HG03469 (cell line): ENCODE results near the gene LGI4.

Experiments
- ATAC-seq: cut with Tn5 transposase; IDR thresholded peaks from one replicate; pipeline ENCODE4 v1.9.1; 2021; ENCODE audit warnings: mild to moderate bottlenecking, moderate library complexity, moderate number of reproducible peaks; ENCODE audit not compliant: unreplicated experiment

The LGI4 gene

DNA sequence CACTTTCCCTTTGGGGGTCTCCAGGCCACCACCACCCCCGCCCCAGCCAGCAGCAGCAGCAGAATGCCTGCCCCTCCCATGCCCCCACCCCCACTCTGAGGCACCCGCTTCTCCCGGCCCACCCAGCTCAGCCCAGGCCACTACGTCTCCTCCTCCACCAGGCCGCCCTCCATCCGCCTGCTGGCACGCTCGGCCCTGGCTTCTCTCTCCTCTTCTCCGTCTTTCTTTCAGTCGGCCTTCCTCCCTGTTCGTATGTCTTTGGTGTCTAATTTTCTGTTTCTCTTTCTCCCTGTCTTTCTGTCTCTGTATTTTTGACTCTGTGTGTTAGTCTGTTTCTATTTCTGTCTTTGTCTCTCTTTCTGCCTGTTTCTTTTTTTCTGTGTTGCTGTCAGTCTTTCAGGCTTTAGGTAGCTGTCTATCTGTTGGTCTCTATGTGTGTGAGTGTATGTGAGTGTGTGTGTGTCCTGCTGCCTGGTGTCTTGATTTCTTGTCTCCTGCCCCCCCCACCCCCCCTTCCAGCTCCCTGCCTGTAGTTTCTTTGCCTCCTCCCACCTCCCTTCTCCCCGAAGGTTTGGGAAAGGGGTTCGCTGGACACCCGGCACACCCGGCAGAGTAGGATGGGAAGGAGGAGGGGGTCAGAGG lies at the start of gene LGI4:
LGI4 (minus strand) TSS at position 459 of the 642 bp plus-strand sequence; CDS start at position 80, 379 bp downstream.
- no peak for ATAC-seq

- no peak for ATAC-seq
These were observed 49.4 kb upstream of the LGI4 start for GRCh38 chr19:35184267-35184666.

DNA sequence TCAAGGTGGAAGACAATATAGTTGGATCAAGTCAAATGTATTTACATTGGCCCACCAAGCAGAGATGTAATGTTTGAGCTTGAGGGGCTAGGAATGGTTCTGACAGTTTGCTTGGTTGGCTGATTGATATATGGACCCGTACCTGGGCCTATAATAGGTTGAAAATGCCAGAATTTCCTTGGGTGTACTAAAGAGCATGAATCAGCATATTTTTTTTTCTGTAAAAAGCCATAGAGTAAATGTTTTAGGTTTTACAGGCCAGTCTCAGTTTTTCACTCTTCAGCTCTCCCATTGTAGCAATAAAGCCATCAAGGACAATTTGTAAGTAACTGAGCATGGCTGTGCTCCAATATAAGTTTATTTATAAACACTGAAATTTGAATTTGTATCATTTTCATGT lies 46.5 kb upstream of the LGI4 start:
- ATAC-seq, result no peak

DNA sequence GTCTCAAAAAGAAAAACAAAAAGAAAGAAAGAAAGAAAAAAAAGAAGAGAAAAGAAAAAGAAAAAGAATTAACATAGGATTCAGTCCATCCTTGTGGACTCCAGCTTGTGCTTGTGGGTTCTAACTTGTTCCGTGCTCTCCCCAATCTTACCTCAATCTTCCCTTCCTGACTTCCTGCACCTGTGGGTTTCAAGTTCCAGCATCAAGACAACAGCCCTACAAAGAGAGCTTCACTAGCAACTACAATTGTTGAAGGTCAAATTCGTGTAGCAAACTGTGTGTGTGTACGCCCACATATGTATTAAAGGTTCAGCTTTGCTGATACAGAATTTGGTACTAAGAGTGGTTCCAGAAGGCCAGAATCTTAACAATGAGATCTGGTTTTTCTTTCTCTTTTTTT lies 45.0 kb upstream of the LGI4 start:
- no peak for ATAC-seq

GRCh38 chr19:35178701-35179100 lies 43.8 kb upstream of the LGI4 start:
- no peak for ATAC-seq

DNA sequence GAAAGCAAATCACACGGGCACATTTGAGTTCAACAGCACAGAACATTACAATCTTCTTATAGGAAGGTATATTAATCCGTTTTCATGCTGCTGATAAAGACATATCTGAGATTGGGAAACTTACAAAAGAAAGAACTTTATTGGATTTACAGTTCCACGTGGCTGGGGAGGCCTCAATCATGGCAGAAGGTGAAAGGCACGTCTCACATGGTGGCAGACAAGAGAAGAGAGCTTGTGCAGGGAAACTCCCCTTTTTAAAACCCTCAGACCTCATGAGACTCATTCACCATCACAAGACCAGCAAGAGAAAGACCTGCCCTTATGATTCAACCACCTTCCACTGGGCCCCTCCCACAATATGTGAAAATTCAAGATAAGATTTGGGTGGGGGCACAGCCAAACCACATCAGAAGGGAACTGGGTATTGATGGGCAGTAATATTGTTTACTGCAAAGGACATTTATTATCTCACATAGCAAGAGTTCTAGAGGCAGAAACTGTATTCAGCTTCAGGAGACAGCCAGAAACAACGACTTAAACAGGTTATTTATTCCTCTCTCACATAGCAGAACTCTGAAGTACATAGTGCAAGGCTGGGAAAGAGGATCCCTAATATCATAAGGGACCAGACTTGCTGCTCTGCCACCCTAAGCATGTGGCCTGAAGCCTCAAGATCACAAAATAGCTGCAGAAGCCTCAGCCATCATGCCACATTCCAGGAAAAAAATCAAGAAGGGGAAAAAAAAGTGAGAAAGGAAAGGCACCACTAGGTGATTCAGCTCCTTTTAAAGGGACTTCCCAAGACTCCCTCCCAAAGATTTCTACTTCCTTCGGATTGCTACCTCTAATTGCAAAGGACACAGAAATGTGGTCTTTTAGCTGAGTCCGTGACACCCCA lies 42.8 kb upstream of the LGI4 start:
- ATAC-seq, result no peak

GRCh38 chr19:35176181-35176570 lies 41.3 kb upstream of the LGI4 start:
- ATAC-seq, result no peak

- ATAC-seq, result no peak
These were observed 39.4 kb upstream of the LGI4 start for GRCh38 chr19:35174226-35174625.

DNA sequence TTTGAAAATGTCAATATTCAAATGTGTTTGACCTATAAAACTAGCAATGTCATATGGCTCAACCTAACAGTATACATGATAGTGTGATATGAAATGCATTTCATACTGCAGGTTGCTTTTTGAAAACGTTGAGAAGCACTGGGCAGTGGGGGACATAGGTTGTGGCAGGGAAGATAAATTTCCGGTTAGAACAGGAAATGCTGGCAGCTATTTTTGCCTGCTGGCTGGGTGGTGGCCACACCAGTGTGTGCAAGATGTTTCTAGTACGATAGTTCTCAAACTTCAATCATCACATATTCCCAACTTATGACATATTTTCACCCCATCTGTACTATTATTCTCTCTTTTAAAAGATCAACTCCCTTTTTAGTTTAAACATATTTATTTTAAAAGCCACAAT lies 36.9 kb upstream of the LGI4 start:
- ATAC-seq, result no peak

DNA sequence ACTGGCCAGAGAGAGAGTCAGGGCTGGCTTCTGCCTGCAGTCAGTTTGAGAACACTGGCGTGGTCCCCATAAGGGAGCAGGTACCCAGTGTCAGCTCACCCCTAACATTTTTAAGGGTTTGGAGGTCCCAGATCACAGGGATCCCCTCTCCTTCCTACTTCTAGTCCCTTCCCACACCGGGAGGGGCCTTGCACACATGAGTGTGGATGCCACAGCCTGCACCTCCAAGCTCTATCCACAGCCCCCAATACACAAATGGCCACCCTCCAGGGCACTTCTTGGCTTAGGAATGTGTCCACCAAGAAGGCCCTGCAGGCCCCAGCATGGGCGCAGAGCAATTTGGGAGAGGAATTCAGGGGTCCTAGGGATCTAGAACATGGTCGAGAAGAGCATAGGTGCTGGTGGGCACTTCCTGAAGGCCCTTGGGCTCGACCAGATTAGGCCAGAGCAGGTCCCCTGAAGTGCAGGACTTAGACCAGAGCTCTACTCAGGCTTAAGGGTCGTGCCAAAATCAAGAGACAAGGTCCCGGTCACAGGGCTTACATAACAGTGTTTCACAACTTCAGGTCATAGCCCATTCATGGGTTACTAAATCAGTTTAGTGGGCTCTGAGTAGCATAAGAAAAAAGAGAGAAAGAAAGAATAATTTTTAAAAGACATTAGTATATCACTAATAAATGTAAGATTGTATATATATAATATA lies 35.7 kb upstream of the LGI4 start:
- ATAC-seq, result no peak

DNA sequence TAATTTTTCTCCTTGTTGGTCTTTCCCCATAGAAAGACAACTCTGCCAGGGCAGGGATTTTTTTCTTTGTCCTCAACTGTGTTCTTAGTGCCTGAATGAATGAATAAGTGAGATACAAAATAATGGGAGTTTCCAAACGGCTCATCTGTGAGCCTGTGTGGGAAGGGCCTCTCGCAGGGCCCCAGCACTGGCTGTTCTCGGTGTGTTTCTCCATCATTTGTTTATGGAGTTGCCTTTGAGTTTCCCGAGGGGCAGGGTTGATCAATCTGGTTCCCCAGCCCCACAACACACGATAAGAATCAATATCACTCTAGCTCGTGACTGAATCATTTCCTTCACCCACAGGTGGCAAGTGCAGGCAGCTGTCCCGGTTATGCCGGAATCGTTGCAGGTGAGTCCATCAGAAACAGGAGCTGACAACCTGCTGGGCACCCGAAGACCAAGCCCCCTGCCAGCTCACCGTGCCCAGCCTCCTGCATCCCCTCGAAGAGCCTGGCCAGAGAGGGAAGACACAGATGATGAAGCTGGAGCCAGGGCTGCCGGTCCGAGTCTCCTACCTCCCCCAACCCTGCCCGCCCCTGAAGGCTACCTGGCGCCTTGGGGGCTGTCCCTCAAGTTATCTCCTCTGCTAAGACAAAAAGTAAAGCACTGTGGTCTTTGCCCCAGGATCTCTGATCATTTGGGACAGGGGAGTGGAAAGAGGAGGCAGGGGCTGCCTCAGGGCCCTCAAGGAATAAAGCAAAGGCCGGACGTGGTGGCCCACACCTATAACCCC lies 34.5 kb upstream of the LGI4 start:
- ATAC-seq, result no peak

- no peak for ATAC-seq
These were observed 33.3 kb upstream of the LGI4 start for GRCh38 chr19:35168196-35168595.

GRCh38 chr19:35167251-35168119 lies 32.6 kb upstream of the LGI4 start:
- ATAC-seq, result no peak

GRCh38 chr19:35166100-35167063 lies 31.5 kb upstream of the LGI4 start:
- no peak for ATAC-seq

DNA sequence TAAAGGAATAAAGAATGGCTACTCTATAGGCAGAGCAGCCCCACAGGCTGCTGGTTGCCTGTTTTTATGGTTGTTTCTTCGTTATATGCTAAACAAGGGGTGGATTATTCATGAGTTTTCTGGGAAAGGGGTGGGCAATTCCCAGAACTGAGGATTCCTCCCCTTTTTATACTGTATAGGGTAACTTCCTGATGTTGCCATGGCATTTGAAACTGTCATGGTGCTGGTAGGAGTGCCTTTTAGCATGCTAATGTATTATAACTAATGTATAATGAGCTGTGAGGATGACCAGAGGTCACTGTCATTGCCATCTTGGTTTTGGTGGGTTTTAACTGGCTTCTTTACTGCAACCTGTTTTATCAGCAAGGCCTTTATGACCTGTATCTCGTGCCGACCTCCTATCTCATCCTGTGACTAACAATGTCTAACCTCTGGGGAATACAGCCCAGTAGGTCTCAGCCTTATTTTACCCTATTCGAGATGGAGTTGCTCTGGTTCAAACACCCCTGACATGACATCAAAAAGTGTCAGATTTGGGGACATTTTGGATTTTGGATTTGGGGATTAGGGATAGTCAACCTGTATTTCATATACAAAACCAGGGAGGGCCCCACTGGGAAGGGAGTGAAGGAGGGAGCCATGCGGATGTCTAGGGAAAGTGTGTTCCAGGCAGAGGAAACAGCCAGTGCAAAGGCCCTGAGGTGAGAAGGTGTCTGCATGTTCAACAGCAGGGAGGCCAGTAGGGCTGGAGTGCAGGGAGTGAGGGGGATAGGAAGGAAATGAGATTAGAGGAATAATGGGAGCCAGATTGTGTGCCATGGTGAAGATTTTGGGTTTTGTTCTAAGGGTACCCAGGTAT lies 30.6 kb upstream of the LGI4 start:
- no peak for ATAC-seq

- no peak for ATAC-seq
These were observed 29.6 kb upstream of the LGI4 start for GRCh38 chr19:35164418-35164817.

DNA sequence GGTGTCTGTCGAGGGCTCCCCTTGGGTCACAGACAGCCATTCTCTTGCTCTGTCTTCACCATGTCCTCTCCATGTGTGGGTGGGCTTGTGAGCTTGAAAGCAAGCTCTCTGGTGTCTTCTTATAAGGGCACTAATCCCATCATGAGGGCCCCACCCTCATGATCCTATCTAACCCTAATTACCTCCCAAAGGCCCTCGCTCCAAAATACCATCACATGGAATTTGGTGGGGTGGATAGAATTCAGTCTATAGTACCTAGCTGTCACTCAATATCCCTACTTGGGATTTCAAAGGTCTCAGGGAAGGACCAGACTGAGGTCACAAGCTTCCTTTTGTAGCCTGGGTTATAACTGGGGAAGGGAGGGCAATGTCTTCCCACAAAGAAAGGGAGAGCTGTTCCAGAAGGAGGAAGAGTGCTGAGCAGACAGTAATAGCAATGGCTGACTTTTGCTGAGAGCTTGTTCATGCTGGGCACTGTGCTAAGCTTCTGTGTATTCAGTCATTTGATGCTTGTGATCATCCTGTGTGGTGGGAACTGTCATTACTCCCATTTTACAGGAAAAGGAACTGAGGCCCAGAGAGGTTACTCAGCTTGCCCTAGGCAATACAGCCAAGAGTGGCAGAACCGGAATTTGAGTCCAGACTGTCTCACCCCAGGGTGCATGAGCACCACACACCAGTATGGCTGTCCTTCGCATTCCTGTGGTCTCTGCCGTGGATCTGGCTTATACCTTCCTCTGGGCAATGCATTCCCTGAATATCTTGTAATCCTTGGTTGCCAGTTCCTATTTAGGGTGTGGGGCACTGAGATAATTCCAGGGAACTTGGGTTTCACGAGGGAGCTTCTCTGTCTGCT lies 27.8 kb upstream of the LGI4 start:
- ATAC-seq, result no peak
